ENCODE results near the gene PIF1.

PIF1 gene

GRCh38 chr15:64856429-64857145, 31.1 kb upstream of the PIF1 start:
- in situ Hi-C loops (cut with HindIII; ENCODE audit: low sequenced_read_pairs), result no loop called here
- TF ChIP-seq CTCF (IDR thresholded peaks at IDR 0.05; ENCODE audit: low read depth, low read length), result peak; percentile 35
- H3K4me3 ChIP-seq (ENCODE audit: low read depth, low read length), result no peak overlapping the region
- DNase-seq (ENCODE audit: low read depth, low spot score), result peak; percentile 64

- DNase-seq (ENCODE audit: low read depth, low spot score), result no peak
- in situ Hi-C loops (cut with HindIII; ENCODE audit: low sequenced_read_pairs), result no loop called here
- H3K4me3 ChIP-seq (ENCODE audit: low read depth, low read length), result no peak overlapping the region
- TF ChIP-seq CTCF (IDR thresholded peaks at IDR 0.05; ENCODE audit: low read depth, low read length), result no peak
These were observed 29.9 kb upstream of the PIF1 start for GRCh38 chr15:64855205-64855975.

DNA sequence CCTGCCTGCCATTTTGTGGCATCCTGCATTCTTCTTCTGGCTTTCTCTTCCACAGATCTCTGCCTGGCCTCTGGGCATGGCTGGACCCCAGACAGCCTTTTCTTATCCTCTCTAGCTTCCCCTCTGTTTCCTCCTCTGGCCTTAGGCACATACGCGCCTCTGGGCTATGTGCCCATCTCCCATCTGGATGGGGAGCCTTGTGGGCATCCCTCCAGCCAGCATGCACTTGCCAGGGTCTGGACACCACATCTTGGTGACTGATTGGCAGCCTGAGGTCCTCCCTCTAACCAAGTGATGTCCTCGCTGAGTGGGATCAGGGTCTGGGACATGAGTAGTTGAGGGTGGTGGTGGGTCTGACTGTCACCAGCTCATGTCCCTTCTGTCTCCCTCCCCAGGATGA, 29.1 kb upstream of the PIF1 start:
- TF ChIP-seq CTCF (IDR thresholded peaks at IDR 0.05; ENCODE audit: low read depth, low read length), result no peak
- in situ Hi-C loops (cut with HindIII; ENCODE audit: low sequenced_read_pairs), result no loop called here
- DNase-seq (ENCODE audit: low read depth, low spot score), result no peak
- no peak overlapping the region for H3K4me3 ChIP-seq (ENCODE audit: low read depth, low read length)

DNA sequence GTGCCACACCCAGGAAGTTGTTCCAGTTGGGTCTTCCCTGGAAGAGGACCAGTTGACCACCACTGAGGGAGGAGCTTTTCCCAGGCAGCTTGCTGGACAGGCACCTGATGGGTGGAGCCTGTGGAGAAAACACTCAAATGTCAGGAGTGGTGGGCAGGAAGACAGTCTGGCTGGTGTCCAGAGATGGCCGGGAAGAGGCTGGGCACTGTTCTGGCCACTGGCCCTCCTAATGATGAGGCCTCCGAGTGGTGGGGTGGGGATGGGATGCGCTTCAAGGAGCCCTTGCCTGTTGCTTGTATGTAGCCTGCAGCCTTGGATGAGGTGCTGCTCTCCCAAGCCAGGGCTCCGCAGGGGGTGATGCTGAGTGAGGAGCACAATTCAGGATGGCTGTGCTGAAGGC, 28.6 kb upstream of the PIF1 start:
- H3K4me3 ChIP-seq (ENCODE audit: low read depth, low read length), result no peak overlapping the region
- in situ Hi-C loops (cut with HindIII; ENCODE audit: low sequenced_read_pairs), result no loop called here
- peak; percentile 29 for DNase-seq (ENCODE audit: low read depth, low spot score)
- no peak for TF ChIP-seq CTCF (IDR thresholded peaks at IDR 0.05; ENCODE audit: low read depth, low read length)

GRCh38 chr15:64851503-64851840, 26.0 kb upstream of the PIF1 start:
- in situ Hi-C loops (cut with HindIII; ENCODE audit: low sequenced_read_pairs), result no loop called here
- DNase-seq (ENCODE audit: low read depth, low spot score), result peak; percentile 77
- H3K4me3 ChIP-seq (ENCODE audit: low read depth, low read length), result no peak overlapping the region
- TF ChIP-seq CTCF (IDR thresholded peaks at IDR 0.05; ENCODE audit: low read depth, low read length), result no peak

- no peak overlapping the region for H3K4me3 ChIP-seq (ENCODE audit: low read depth, low read length)
- in situ Hi-C loops (cut with HindIII; ENCODE audit: low sequenced_read_pairs), result no loop called here
- no peak for DNase-seq (ENCODE audit: low read depth, low spot score)
- TF ChIP-seq CTCF (IDR thresholded peaks at IDR 0.05; ENCODE audit: low read depth, low read length), result no peak
These were observed 25.5 kb upstream of the PIF1 start for GRCh38 chr15:64850778-64851502.
